Hepatocyte (in vitro differentiated cells): ENCODE measurements around the gene STPG2. TPM values are rescaled to one million over a fixed set of nuclear protein-coding genes. Genes with fewer than 3 reads are reported as not detected.

Experiments used
- DNase-seq: peaks from one replicate; pipeline ENCODE4 v3.0.0-alpha.2; 2016; ENCODE audit warnings: low spot score
- H2AFZ ChIP-seq: fragments of 200-600 bp; sonication (generic); 2 replicates; pipeline ENCODE4 v1.6.0; 2016; ENCODE audit warnings: antibody characterized with exemption, mild to moderate bottlenecking
- H3K27ac ChIP-seq: fragments of 200-600 bp; sonication (generic); 2 replicates; pipeline ENCODE4 v1.5.1; 2016; ENCODE audit warnings: mild to moderate bottlenecking
- H3K27me3 ChIP-seq: fragments of 200-600 bp; sonication (generic); 2 replicates; pipeline ENCODE4 v1.6.1; 2016
- H3K36me3 ChIP-seq: fragments of 200-600 bp; sonication (generic); replicated peaks from 2 replicates; pipeline ENCODE4 v1.5.1; 2016; ENCODE audit warnings: low read depth; ENCODE audit not compliant: insufficient read depth
- H3K4me1 ChIP-seq: fragments of 200-600 bp; sonication (generic); 2 replicates; pipeline ENCODE4 v1.5.1; 2016; ENCODE audit warnings: mild to moderate bottlenecking, moderate library complexity; ENCODE audit not compliant: insufficient read depth
- H3K4me2 ChIP-seq: fragments of 200-600 bp; sonication (generic); 2 replicates; pipeline ENCODE4 v1.6.0; 2016
- H3K4me3 ChIP-seq: fragments of 200-600 bp; sonication (generic); 2 replicates; pipeline ENCODE4 v1.5.1; 2016; ENCODE audit warnings: mild to moderate bottlenecking
- H3K79me2 ChIP-seq: fragments of 200-600 bp; sonication (generic); 2 replicates; pipeline ENCODE4 v1.6.0; 2017; ENCODE audit warnings: mild to moderate bottlenecking
- H3K9me2 ChIP-seq: fragments of 200-600 bp; sonication (generic); replicated peaks from 2 replicates; pipeline ENCODE4 v1.6.0; 2017; ENCODE audit warnings: mild to moderate bottlenecking; ENCODE audit not compliant: insufficient read depth
- H3K9me3 ChIP-seq: fragments of 200-600 bp; sonication (generic); 2 replicates; pipeline ENCODE4 v1.5.1; 2016; ENCODE audit warnings: low read depth, mild to moderate bottlenecking
- H4K20me1 ChIP-seq: fragments of 200-600 bp; sonication (generic); 2 replicates; pipeline ENCODE4 v1.6.0; 2016; ENCODE audit warnings: mild to moderate bottlenecking; ENCODE audit not compliant: insufficient read depth, poor library complexity, severe bottlenecking
- CTCF ChIP-seq: fragments of 200-600 bp; sonication (generic); IDR thresholded peaks from 2 replicates; pipeline ENCODE4 v1.5.1; 2016; ENCODE audit warnings: antibody characterized with exemption, mild to moderate bottlenecking; ENCODE audit not compliant: poor library complexity
- EZH2 ChIP-seq: fragments of 200-600 bp; sonication (generic); IDR thresholded peaks from 2 replicates; pipeline ENCODE4 v1.6.1; 2016; ENCODE audit warnings: antibody characterized with exemption, mild to moderate bottlenecking, borderline replicate concordance
- EZH2phosphoT487 ChIP-seq: fragments of 200-600 bp; sonication (generic); IDR thresholded peaks from one replicate; pipeline ENCODE4 v1.6.1; 2018; ENCODE audit warnings: antibody characterized with exemption, mild to moderate bottlenecking, low read depth, moderate library complexity; ENCODE audit not compliant: unreplicated experiment, severe bottlenecking
- WGBS: methylation state at CpG from one replicate; pipeline ENCODE4 v1.1.6; 2016; ENCODE audit warnings: low lambda C conversion rate; ENCODE audit errors: missing lambda C conversion rate; 5-methylcytosine and 5-hydroxymethylcytosine counted together
- polyA plus RNA-seq: library from polyadenylated mRNA; unstranded; fragments of >200 nt; fragmentation: Nextera tagmentation; extraction: Ambion mirVana; gene quantifications from 2 replicates; pipeline ENCODE4 v1.2.1, GENCODE V29; 2016
- total RNA-seq: library from RNA; depleted of rRNA; stranded (reverse); fragments of >200 nt; gene quantifications from 2 replicates; pipeline ENCODE4 v1.2.3, GENCODE V29; 2014

The STPG2 gene
- total and polyA plus RNA-seq, 2 experiments from 2014 or later = 0.17 to 0.98 TPM

- DNase-seq = no peak
- Histone ChIP-seq H3K4me3 (no peak overlapping the region), H2AFZ (no peak overlapping the region), H3K27ac (no peak overlapping the region), H3K9me3 (no peaks in the 10 kb centered on the region), H3K79me2 (no peaks in the 10 kb centered on the region), H3K36me3 (no peaks in the 10 kb centered on the region), H3K4me1 (no peaks in the 10 kb centered on the region), H3K9me2 (no peaks in the 10 kb centered on the region), H4K20me1 (no peaks in the 10 kb centered on the region), H3K27me3 (no peaks in the 10 kb centered on the region), H3K4me2 (no peak overlapping the region)
- TF ChIP-seq EZH2 (no peak), CTCF (no peak), EZH2phosphoT487 (no peak)
- 95% methylated on average over 10 of the region's 10 CpGs for WGBS
Observed at GRCh38 chr4:97778174-97778573, 365.1 kb downstream of the STPG2 start.

- Histone ChIP-seq H2AFZ (no peak overlapping the region), H3K79me2 (no peaks in the 10 kb centered on the region), H3K4me1 (no peaks in the 10 kb centered on the region), H3K4me3 (no peak overlapping the region), H3K27me3 (no peaks in the 10 kb centered on the region), H4K20me1 (no peaks in the 10 kb centered on the region), H3K36me3 (no peaks in the 10 kb centered on the region), H3K27ac (no peak overlapping the region), H3K4me2 (no peak overlapping the region), H3K9me2 (no peaks in the 10 kb centered on the region), H3K9me3 (no peaks in the 10 kb centered on the region)
- DNase-seq = no peak
- WGBS = 90% methylated on average over 2 of the region's 2 CpGs
- TF ChIP-seq EZH2phosphoT487 = no peak
- no peak for TF ChIP-seq CTCF
- TF ChIP-seq EZH2 = no peak
Observed at GRCh38 chr4:97774347-97774989, 368.8 kb downstream of the STPG2 start.

- Histone ChIP-seq H3K79me2 (no peaks in the 10 kb centered on the region), H3K4me1 (no peaks in the 10 kb centered on the region), H3K9me3 (no peaks in the 10 kb centered on the region), H3K27ac (no peak overlapping the region), H3K9me2 (no peaks in the 10 kb centered on the region), H3K27me3 (no peaks in the 10 kb centered on the region), H4K20me1 (no peaks in the 10 kb centered on the region), H3K4me3 (no peak overlapping the region), H2AFZ (no peak overlapping the region), H3K36me3 (no peaks in the 10 kb centered on the region), H3K4me2 (no peak overlapping the region)
- WGBS = 100% methylated on average over 1 of the region's 1 CpG
- DNase-seq = no peak
- TF ChIP-seq EZH2phosphoT487 (no peak), CTCF (no peak)
Observed at GRCh38 chr4:97770222-97770621, 373.1 kb downstream of the STPG2 start.

GRCh38 chr4:97762115-97762512, 381.2 kb downstream of the STPG2 start:
- Histone ChIP-seq H3K79me2 (no peaks in the 10 kb centered on the region), H3K4me3 (no peak overlapping the region), H3K4me2 (no peak overlapping the region), H2AFZ (no peak overlapping the region), H3K36me3 (no peaks in the 10 kb centered on the region), H3K27me3 (no peaks in the 10 kb centered on the region), H4K20me1 (no peaks in the 10 kb centered on the region), H3K9me3 (no peaks in the 10 kb centered on the region), H3K9me2 (no peaks in the 10 kb centered on the region), H3K27ac (no peak overlapping the region), H3K4me1 (no peaks in the 10 kb centered on the region)
- no peak for DNase-seq
- TF ChIP-seq EZH2phosphoT487 (no peak), EZH2 (no peak), CTCF (no peak)
- WGBS = 12% methylated on average over 1 of the region's 1 CpG
